Measurements from ENCODE around the gene ARHGAP45. TPM values are rescaled to one million over a fixed set of nuclear protein-coding genes. Genes with fewer than 3 reads are reported as not detected.

ARHGAP45 gene
- total RNA-seq, 4 donors from 2014 or later = 0.83 to 7.6 (median 3.4) TPM

GRCh38 chr19:1073063-1073955 lies 6.3 kb downstream of the ARHGAP45 start:
- no peak for ATAC-seq
- H3K4me1 ChIP-seq = no peaks in the 10 kb centered on the region
- H3K9me3 ChIP-seq = no peaks in the 10 kb centered on the region
- intact Hi-C loops (cut with DNase I; ENCODE audit: low total_unique reads) (no loop called here), in situ Hi-C loops (cut with MboI; ENCODE audit: low sequenced_read_pairs in 4 of 4) (no loop called here)
- H3K4me3 ChIP-seq = no peak overlapping the region
- H3K27ac ChIP-seq = no peak overlapping the region
- DNase-seq = no peak
- H3K36me3 ChIP-seq = no peaks in the 10 kb centered on the region
- peaks cover 37 to 42% (median 41%) of the 10 kb centered on the region in 3 donors for H3K27me3 ChIP-seq
- no peak for TF ChIP-seq POLR2A (IDR thresholded peaks at IDR 0.05)
- TF ChIP-seq CTCF (IDR thresholded peaks at IDR 0.05 in 4 of 5, conservative IDR thresholded peaks at IDR 0.05 in 1 of 5) = no peak

GRCh38 chr19:1073956-1074517 lies 7.1 kb downstream of the ARHGAP45 start:
- ATAC-seq = no peak
- Histone ChIP-seq H3K4me1 (no peaks in the 10 kb centered on the region), H3K36me3 (no peaks in the 10 kb centered on the region), H3K27ac (no peak overlapping the region), H3K9me3 (no peaks in the 10 kb centered on the region), H3K27me3 (peaks cover 31 to 35% (median 34%) of the 10 kb centered on the region in 3 donors), H3K4me3 (no peak overlapping the region)
- intact Hi-C loops (cut with DNase I; ENCODE audit: low total_unique reads) (no loop called here), in situ Hi-C loops (cut with MboI; ENCODE audit: low sequenced_read_pairs in 4 of 4) (no loop called here)
- TF ChIP-seq CTCF (IDR thresholded peaks at IDR 0.05 in 4 of 5, conservative IDR thresholded peaks at IDR 0.05 in 1 of 5) (no peak), POLR2A (IDR thresholded peaks at IDR 0.05) (no peak)
- no peak for DNase-seq

GRCh38 chr19:1074544-1075283 lies 7.7 kb downstream of the ARHGAP45 start:
- Histone ChIP-seq H3K36me3 (no peaks in the 10 kb centered on the region), H3K27ac (no peak overlapping the region), H3K27me3 (peaks cover 25 to 28% (median 27%) of the 10 kb centered on the region in 3 donors), H3K4me1 (no peaks in the 10 kb centered on the region), H3K4me3 (peak overlapping the region in 1 of 4 donors; percentile 25), H3K9me3 (no peaks in the 10 kb centered on the region)
- in situ Hi-C loops (cut with MboI; ENCODE audit: low sequenced_read_pairs in 4 of 4) = no loop called here
- DNase-seq (peak in 1 of 2 donors; percentile 36), ATAC-seq (no peak)
- intact Hi-C loops (cut with DNase I; ENCODE audit: low total_unique reads) = no loop called here
- TF ChIP-seq CTCF (IDR thresholded peaks at IDR 0.05 in 4 of 5, conservative IDR thresholded peaks at IDR 0.05 in 1 of 5) (no peak), POLR2A (IDR thresholded peaks at IDR 0.05) (no peak)

DNA sequence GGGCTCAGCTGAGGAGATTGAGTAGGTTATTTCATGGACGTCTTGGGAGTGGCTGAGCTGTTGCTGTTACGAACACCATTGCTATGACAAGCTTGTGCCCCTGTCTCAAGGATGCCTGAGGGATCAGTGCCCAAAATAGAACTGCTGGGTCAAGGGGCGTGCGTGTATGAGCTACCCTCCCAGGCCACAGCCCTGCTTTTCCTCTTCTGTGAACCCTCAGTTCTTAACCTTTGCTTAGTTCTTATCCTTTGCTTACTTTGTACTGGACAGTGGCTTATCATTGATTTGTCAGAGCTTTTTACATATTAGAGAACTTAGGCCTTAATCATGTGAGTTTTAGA lies 9.0 kb downstream of the ARHGAP45 start:
- no peaks in the 10 kb centered on the region for H3K4me1 ChIP-seq
- no peaks in the 10 kb centered on the region for H3K9me3 ChIP-seq
- TF ChIP-seq CTCF (IDR thresholded peaks at IDR 0.05 in 4 of 5, conservative IDR thresholded peaks at IDR 0.05 in 1 of 5) = no peak
- H3K36me3 ChIP-seq = no peaks in the 10 kb centered on the region
- no peak for ATAC-seq
- H3K4me3 ChIP-seq = no peak overlapping the region
- no peak overlapping the region for H3K27ac ChIP-seq
- in situ Hi-C loops (cut with MboI; ENCODE audit: low sequenced_read_pairs in 4 of 4) (no loop called here), intact Hi-C loops (cut with DNase I; ENCODE audit: low total_unique reads) (no loop called here)
- peaks cover 12 to 15% (median 15%) of the 10 kb centered on the region in 3 donors for H3K27me3 ChIP-seq
- no peak for DNase-seq

All from gastrocnemius medialis (tissue), 4 donors.